Uterus (tissue), 2 donors: ENCODE results near the gene TPI1.

Source experiments
- CTCF ChIP-seq, 4 experiments: fragments of 200-600 bp in 2 of 4; fragments of 450-650 bp in 2 of 4; sonication (generic) in 2 of 4; IDR thresholded peaks; one replicate each; pipeline ENCODE4 v1.5.1; 2016 to 2019; ENCODE audit warnings: antibody characterized with exemption in 4 of 4, mild to moderate bottlenecking in 2 of 4, moderate library complexity in 1 of 4
- POLR2A ChIP-seq, 2 donors: fragments of 450-650 bp; IDR thresholded peaks; one replicate each; pipeline ENCODE4 v1.6.1; 2016; ENCODE audit warnings: antibody characterized with exemption in 2 of 2, mild to moderate bottlenecking in 1 of 2, moderate library complexity in 1 of 2

DNA sequence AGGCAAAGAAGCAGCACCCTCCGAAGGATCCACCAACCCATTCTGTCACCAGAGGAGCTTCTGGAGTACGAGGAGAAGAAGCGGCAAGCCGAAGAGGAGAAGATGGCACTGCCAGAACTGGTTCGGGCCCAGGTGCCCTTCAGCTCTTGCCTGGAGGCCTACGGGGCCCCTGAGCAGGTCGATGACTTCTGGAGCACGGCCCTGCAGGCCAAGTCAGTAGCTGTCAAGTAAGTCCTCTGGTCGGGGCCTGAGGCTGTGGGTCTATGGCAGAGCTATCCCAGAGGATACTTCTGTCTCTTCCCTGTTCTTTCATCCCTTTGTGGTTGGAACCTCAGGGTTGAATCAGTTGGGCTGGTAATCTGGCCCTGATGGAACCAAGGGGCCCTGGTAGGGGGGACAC is 5.9 kb upstream of the TPI1 start:
- no peak for TF ChIP-seq CTCF (IDR thresholded peaks at IDR 0.05)
- no peak for TF ChIP-seq POLR2A (IDR thresholded peaks at IDR 0.05)
